SK-N-SH treated with all-trans-retinoic acid at 6 μM for 48 hours (cell line): ENCODE data around the gene TCL1A.

ENCODE experiments used
- ATAC-seq: fragments of 200-7000 bp; cut with Tn5 transposase; 3 replicates; pipeline ENCODE4 v1.9.1; 2020; ENCODE audit warnings: mild to moderate bottlenecking, moderate library complexity
- ARNTL ChIP-seq: fragments of 450-650 bp; formaldehyde crosslinking; IDR thresholded peaks from 2 replicates; pipeline ENCODE4 v1.5.0; 2020; ENCODE audit warnings: low read depth, mild to moderate bottlenecking, moderate library complexity, borderline replicate concordance
- CSDC2 ChIP-seq: fragments of 250-450 bp; sonication (Bioruptor Pico); IDR thresholded peaks from 2 replicates; pipeline ENCODE4 v1.5.0; 2020; ENCODE audit warnings: mild to moderate bottlenecking, moderate library complexity
- ESRRG ChIP-seq: fragments of 250-450 bp; sonication (Bioruptor Pico); IDR thresholded peaks from 2 replicates; pipeline ENCODE4 v1.6.1; 2021; ENCODE audit warnings: mild to moderate bottlenecking
- GLIS3 ChIP-seq: fragments of 250-450 bp; sonication (Bioruptor Pico); IDR thresholded peaks from 2 replicates; pipeline ENCODE4 v1.5.0; 2020; ENCODE audit warnings: mild to moderate bottlenecking, moderate library complexity
- ISL1 ChIP-seq: fragments of 250-450 bp; sonication (Bioruptor Pico); IDR thresholded peaks from 2 replicates; pipeline ENCODE4 v2.1.2; 2022; ENCODE audit warnings: mild to moderate bottlenecking, moderate library complexity
- OSR1 ChIP-seq: fragments of 250-450 bp; sonication (Bioruptor Pico); IDR thresholded peaks from 2 replicates; pipeline ENCODE4 v1.8.0; 2022; ENCODE audit warnings: moderate library complexity, mild to moderate bottlenecking, inconsistent platforms
- PPARA ChIP-seq: fragments of 250-450 bp; sonication (Bioruptor Pico); IDR thresholded peaks from 2 replicates; pipeline ENCODE4 v1.5.0; 2020; ENCODE audit warnings: mild to moderate bottlenecking, borderline replicate concordance
- SNAI2 ChIP-seq: fragments of 250-450 bp; sonication (Bioruptor Pico); IDR thresholded peaks from 2 replicates; pipeline ENCODE4 v1.5.0; 2020; ENCODE audit warnings: mild to moderate bottlenecking, moderate library complexity
- TCF4 ChIP-seq: fragments of 250-450 bp; sonication (Bioruptor Pico); IDR thresholded peaks from 2 replicates; pipeline ENCODE4 v1.8.0; 2021; ENCODE audit warnings: mild to moderate bottlenecking, moderate library complexity, borderline replicate concordance
- TOX ChIP-seq: fragments of 250-450 bp; sonication (Bioruptor Pico); IDR thresholded peaks from 2 replicates; pipeline ENCODE4 v1.8.0; 2021; ENCODE audit warnings: mild to moderate bottlenecking, moderate library complexity, borderline replicate concordance
- ZC3H10 ChIP-seq: fragments of 250-450 bp; sonication (Bioruptor Pico); IDR thresholded peaks from 2 replicates; pipeline ENCODE4 v1.5.1; 2021; ENCODE audit warnings: mild to moderate bottlenecking, moderate library complexity
- ZNF565 ChIP-seq: fragments of 450-650 bp; formaldehyde crosslinking; conservative IDR thresholded peaks from 2 replicates; pipeline ENCODE4 v1.5.0; 2020; ENCODE audit warnings: low read depth, mild to moderate bottlenecking, moderate library complexity
- ZNF8 ChIP-seq: fragments of 450-650 bp; formaldehyde crosslinking; IDR thresholded peaks from 2 replicates; pipeline ENCODE4 v1.5.0; 2020; ENCODE audit warnings: mild to moderate bottlenecking, moderate library complexity
- TF ChIP-seq, protein P1 (sequence below): fragments of 250-450 bp; sonication (Bioruptor Pico); IDR thresholded peaks from 2 replicates; pipeline ENCODE4 v1.5.1; 2021; ENCODE audit warnings: mild to moderate bottlenecking, moderate library complexity
- TF ChIP-seq, protein P2 (sequence below): fragments of 250-450 bp; sonication (Bioruptor Pico); IDR thresholded peaks from 2 replicates; pipeline ENCODE4 v1.5.0; 2020; ENCODE audit warnings: mild to moderate bottlenecking, moderate library complexity
- TF ChIP-seq, protein P3 (sequence below): fragments of 250-450 bp; sonication (Bioruptor Pico); IDR thresholded peaks from 2 replicates; pipeline ENCODE4 v1.5.1; 2020; ENCODE audit warnings: low read depth, mild to moderate bottlenecking, moderate library complexity
- TF ChIP-seq, protein P4 (sequence below): fragments of 250-450 bp; sonication (Bioruptor Pico); IDR thresholded peaks from 2 replicates; pipeline ENCODE4 v1.8.0; 2020; ENCODE audit warnings: mild to moderate bottlenecking, moderate library complexity, borderline replicate concordance

The TCL1A gene

DNA sequence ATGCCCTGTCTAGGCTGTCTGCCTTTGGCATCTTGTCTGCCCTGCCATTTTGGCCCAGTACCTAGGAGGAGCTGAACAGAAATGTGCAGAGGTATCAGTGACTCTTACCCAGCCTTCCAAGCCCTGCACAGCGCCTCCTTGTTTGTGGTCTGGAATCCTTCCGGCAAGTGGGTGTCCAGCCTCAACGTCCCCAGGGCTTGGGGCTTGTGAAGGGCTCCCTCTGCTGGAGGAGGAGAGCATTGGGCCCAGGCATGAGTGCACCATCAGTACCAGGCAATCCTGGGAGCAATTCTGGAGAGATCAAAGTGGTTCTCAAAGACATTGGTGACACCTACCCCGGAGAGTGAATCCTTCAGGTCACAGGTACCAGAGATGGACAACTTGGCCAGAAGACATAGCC lies 30.1 kb downstream of the TCL1A start:
- no peak for ATAC-seq
- TF ChIP-seq OSR1 (CRISPR knock-in tag) (no peak), ZC3H10 (CRISPR knock-in tag) (no peak), ESRRG (CRISPR knock-in tag) (no peak), ZNF565 (no peak), SNAI2 (CRISPR knock-in tag) (no peak), GLIS3 (CRISPR knock-in tag) (no peak), ISL1 (CRISPR knock-in tag) (no peak)
- TF ChIP-seq, protein P1, sequence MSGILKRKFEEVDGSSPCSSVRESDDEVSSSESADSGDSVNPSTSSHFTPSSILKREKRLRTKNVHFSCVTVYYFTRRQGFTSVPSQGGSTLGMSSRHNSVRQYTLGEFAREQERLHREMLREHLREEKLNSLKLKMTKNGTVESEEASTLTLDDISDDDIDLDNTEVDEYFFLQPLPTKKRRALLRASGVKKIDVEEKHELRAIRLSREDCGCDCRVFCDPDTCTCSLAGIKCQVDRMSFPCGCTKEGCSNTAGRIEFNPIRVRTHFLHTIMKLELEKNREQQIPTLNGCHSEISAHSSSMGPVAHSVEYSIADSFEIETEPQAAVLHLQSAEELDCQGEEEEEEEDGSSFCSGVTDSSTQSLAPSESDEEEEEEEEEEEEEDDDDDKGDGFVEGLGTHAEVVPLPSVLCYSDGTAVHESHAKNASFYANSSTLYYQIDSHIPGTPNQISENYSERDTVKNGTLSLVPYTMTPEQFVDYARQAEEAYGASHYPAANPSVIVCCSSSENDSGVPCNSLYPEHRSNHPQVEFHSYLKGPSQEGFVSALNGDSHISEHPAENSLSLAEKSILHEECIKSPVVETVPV (CRISPR knock-in tag), result no peak
- TF ChIP-seq, protein P2, sequence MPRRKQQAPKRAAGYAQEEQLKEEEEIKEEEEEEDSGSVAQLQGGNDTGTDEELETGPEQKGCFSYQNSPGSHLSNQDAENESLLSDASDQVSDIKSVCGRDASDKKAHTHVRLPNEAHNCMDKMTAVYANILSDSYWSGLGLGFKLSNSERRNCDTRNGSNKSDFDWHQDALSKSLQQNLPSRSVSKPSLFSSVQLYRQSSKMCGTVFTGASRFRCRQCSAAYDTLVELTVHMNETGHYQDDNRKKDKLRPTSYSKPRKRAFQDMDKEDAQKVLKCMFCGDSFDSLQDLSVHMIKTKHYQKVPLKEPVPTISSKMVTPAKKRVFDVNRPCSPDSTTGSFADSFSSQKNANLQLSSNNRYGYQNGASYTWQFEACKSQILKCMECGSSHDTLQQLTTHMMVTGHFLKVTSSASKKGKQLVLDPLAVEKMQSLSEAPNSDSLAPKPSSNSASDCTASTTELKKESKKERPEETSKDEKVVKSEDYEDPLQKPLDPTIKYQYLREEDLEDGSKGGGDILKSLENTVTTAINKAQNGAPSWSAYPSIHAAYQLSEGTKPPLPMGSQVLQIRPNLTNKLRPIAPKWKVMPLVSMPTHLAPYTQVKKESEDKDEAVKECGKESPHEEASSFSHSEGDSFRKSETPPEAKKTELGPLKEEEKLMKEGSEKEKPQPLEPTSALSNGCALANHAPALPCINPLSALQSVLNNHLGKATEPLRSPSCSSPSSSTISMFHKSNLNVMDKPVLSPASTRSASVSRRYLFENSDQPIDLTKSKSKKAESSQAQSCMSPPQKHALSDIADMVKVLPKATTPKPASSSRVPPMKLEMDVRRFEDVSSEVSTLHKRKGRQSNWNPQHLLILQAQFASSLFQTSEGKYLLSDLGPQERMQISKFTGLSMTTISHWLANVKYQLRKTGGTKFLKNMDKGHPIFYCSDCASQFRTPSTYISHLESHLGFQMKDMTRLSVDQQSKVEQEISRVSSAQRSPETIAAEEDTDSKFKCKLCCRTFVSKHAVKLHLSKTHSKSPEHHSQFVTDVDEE, result no peak
- TF ChIP-seq, all 23 proteins: peak for 0

DNA sequence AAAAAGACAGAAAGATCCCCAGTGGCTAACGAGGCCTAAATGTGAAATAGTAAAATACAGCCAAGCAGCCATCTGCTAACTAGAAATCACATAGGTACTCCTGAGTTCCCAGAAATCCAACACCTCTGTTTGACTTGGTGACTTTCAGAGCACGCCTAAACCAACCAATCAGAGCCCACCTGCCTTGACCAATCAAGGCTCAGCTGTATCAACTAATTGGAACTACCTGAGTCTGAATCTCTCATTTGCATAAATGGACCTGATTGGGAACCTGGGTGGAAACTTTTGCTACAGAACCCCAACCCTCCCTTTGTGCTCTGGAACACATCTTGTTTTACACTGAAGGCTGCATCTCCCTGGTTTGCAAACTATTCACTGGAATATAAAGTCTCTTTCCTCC lies 32.8 kb downstream of the TCL1A start:
- ATAC-seq, result no peak
- TF ChIP-seq ZC3H10 (CRISPR knock-in tag), result no peak
- no peak for TF ChIP-seq GLIS3 (CRISPR knock-in tag)
- TF ChIP-seq OSR1 (CRISPR knock-in tag), result no peak
- no peak for TF ChIP-seq ZNF8
- no peak for TF ChIP-seq TOX (CRISPR knock-in tag)
- TF ChIP-seq TCF4 (CRISPR knock-in tag), result no peak
- no peak for TF ChIP-seq SNAI2 (CRISPR knock-in tag)

DNA sequence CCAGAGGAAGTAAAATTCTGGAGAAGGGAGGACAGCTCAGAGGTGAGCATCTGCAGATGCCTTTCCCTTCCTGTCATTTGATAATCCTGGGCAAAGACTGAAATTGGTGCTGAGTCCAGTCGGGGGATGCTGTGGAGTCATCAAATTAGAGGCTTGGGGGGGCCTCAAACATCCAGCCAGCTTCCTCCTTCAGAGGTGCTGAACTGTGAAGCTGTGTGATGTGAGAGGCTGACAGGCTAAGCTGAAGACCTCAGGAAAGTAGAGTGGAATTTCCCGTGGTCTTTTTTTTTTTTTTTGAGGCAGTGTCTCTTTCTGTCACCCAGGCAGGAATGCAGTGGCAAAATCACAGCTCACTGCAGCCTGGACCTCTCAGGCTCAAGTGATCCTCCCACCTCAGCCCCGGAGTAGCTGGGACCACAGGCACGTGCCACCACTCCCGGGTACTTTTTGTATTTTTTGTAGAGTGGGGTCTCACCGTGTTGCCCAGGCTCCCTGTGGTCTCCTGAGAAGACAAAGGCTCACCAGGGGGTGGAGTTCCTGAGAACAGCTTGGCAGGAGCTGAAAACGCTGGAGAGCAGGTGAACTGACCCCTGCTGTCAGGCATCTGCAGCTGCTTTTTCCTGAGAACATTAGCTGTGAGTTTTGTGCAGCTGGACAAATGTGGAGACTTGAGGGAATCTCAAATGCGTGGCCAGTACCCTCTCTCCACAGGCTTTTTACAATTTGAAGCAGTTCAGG lies 33.8 kb downstream of the TCL1A start:
- TF ChIP-seq CSDC2 (CRISPR knock-in tag), result no peak
- no peak for TF ChIP-seq PPARA (CRISPR knock-in tag)
- no peak for TF ChIP-seq ARNTL (CRISPR knock-in tag)
- TF ChIP-seq, protein P3, sequence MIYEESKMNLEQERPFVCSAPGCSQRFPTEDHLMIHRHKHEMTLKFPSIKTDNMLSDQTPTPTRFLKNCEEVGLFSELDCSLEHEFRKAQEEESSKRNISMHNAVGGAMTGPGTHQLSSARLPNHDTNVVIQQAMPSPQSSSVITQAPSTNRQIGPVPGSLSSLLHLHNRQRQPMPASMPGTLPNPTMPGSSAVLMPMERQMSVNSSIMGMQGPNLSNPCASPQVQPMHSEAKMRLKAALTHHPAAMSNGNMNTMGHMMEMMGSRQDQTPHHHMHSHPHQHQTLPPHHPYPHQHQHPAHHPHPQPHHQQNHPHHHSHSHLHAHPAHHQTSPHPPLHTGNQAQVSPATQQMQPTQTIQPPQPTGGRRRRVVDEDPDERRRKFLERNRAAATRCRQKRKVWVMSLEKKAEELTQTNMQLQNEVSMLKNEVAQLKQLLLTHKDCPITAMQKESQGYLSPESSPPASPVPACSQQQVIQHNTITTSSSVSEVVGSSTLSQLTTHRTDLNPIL (CRISPR knock-in tag), result no peak
- TF ChIP-seq, all 23 proteins: peak for 0
- no peak for ATAC-seq

DNA sequence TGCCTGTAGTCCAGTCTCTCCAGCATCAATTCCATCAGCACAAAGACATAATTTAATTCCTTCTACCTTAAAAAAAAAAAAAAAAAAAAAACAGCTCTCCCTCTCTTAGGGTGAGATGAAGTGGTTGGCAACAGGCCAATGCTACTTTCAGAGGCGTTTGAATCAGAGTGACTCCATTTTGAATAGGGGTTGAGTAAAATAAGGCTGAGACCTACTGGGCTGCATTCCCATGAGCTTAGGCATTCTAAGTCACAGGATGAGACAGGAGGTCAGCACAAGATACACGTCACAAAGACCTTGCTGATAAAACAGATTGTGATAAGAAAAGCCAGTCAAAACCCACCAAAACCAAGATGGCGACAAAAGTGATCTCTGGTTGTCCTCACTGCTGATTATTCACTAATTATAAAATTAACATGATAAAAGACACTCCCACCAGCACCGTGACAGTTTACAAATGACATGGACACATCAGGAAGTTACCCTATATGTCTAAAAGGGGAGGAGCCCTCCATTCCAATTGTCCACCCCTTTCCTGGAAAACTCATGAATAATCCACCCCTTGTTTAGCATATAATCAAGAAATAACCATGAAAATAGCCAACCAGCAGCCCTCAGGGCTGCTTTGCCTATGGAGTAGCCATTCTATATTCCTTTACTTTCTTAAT lies 34.6 kb downstream of the TCL1A start:
- no peak for TF ChIP-seq CSDC2 (CRISPR knock-in tag)
- no peak for ATAC-seq

DNA sequence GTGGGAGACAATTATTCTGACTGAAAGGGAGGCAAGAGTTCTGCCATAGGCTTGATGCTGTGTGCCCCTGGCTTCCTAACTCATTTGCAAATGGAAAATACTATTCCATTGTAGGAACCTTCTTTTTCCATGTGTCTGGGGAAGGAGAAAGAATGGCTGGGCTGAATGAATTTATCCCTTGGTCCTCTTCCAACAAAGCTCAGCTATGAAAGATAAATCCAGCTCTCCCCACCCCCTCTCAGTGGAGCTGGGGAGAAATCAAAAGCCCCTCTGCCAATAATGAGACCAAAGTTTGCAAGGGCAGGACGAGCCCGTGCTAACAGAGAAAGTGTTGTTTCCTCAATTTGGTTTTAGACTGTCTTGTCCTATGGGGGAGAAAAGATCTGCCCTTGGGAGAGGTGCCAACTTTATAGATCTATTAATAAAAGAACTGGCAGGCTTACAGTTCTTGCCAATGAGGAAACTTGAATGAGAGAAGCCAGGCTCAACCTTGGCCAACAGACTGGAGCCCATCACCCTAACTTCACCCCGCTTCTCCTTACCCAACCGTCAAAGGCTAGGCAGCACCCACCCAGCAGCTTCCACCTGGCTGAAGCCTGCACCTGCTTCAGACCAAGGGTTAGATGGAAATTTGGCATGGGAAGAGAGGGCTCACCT lies 36.6 kb downstream of the TCL1A start:
- TF ChIP-seq, protein P1 (CRISPR knock-in tag), result no peak
- TF ChIP-seq CSDC2 (CRISPR knock-in tag) (no peak), ZNF8 (no peak), SNAI2 (CRISPR knock-in tag) (no peak), GLIS3 (CRISPR knock-in tag) (no peak)
- TF ChIP-seq, protein P4, sequence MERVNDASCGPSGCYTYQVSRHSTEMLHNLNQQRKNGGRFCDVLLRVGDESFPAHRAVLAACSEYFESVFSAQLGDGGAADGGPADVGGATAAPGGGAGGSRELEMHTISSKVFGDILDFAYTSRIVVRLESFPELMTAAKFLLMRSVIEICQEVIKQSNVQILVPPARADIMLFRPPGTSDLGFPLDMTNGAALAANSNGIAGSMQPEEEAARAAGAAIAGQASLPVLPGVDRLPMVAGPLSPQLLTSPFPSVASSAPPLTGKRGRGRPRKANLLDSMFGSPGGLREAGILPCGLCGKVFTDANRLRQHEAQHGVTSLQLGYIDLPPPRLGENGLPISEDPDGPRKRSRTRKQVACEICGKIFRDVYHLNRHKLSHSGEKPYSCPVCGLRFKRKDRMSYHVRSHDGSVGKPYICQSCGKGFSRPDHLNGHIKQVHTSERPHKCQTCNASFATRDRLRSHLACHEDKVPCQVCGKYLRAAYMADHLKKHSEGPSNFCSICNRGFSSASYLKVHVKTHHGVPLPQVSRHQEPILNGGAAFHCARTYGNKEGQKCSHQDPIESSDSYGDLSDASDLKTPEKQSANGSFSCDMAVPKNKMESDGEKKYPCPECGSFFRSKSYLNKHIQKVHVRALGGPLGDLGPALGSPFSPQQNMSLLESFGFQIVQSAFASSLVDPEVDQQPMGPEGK, result no peak
- TF ChIP-seq, protein P2, result no peak
- ATAC-seq, result no peak
